Testis (tissue), 3 donors: Measurements from ENCODE around the gene SUPT20H. TPM values are rescaled to one million over a fixed set of nuclear protein-coding genes. Genes with fewer than 3 reads are reported as not detected.

Experiments used
- DNase-seq: peaks from one replicate; pipeline ENCODE4 v3.0.0-alpha.2; 2019
- H3K27ac ChIP-seq, 2 donors: fragments of 200-600 bp; sonication (generic); one replicate each; pipeline ENCODE4 v1.5.1; 2019
- H3K27me3 ChIP-seq: fragments of 200-600 bp; sonication (generic); one replicate; pipeline ENCODE4 v1.5.1; 2019
- H3K36me3 ChIP-seq: fragments of 200-600 bp; sonication (generic); one replicate; pipeline ENCODE4 v1.5.1; 2017; ENCODE audit warnings: low read depth; ENCODE audit errors: missing control alignments
- H3K4me1 ChIP-seq: fragments of 200-600 bp; sonication (generic); one replicate; pipeline ENCODE4 v1.5.1; 2019
- H3K4me3 ChIP-seq, 2 donors: fragments of 200-600 bp; sonication (generic); one replicate each; pipeline ENCODE4 v1.5.1; 2017 to 2019
- H3K9me3 ChIP-seq: fragments of 200-600 bp; sonication (generic); one replicate; pipeline ENCODE4 v1.5.1; 2017
- CTCF ChIP-seq, 3 experiments: fragments of 450-650 bp in 2 of 3; fragments of 200-600 bp in 1 of 3; sonication (generic) in 1 of 3; IDR thresholded peaks; one replicate each; pipeline ENCODE4 v1.5.1; 2016 to 2019; ENCODE audit warnings: antibody characterized with exemption in 3 of 3, mild to moderate bottlenecking in 2 of 3, moderate library complexity in 1 of 3
- POLR2A ChIP-seq: fragments of 450-650 bp; IDR thresholded peaks from one replicate; pipeline ENCODE4 v1.6.1; 2017; ENCODE audit warnings: antibody characterized with exemption, mild to moderate bottlenecking, moderate library complexity
- WGBS, 2 donors: methylation state at CpG; one replicate each; pipeline ENCODE4 v1.1.5; 2018; 5-methylcytosine and 5-hydroxymethylcytosine counted together
- intact Hi-C: fragments of 100-400 bp; cut with DNase I; formaldehyde crosslinking; loops from one replicate; pipeline ENCODE4 v1.15.1; 2023; ENCODE audit warnings: low total_unique reads
- polyA plus RNA-seq: library from polyadenylated mRNA; stranded (reverse); fragments of 350-450 nt; fragmentation: Illumina TruSeq; extraction: RNeasy Lipid Tissue Mini Kit (QIAGEN cat#74804); gene quantifications from one replicate; pipeline ENCODE4 v1.2.3, GENCODE V29; 2014; ENCODE audit warnings: low read depth, low replicate concordance; ENCODE audit not compliant: insufficient read depth
- total RNA-seq, 2 donors: library from RNA; depleted of rRNA; stranded (reverse); fragments of >200 nt; gene quantifications; one replicate each; pipeline ENCODE4 v1.2.3, GENCODE V29; 2016

SUPT20H gene
- total and polyA plus RNA-seq, 3 donors from 2014 or later: 109 to 176 (median 119) TPM

DNA sequence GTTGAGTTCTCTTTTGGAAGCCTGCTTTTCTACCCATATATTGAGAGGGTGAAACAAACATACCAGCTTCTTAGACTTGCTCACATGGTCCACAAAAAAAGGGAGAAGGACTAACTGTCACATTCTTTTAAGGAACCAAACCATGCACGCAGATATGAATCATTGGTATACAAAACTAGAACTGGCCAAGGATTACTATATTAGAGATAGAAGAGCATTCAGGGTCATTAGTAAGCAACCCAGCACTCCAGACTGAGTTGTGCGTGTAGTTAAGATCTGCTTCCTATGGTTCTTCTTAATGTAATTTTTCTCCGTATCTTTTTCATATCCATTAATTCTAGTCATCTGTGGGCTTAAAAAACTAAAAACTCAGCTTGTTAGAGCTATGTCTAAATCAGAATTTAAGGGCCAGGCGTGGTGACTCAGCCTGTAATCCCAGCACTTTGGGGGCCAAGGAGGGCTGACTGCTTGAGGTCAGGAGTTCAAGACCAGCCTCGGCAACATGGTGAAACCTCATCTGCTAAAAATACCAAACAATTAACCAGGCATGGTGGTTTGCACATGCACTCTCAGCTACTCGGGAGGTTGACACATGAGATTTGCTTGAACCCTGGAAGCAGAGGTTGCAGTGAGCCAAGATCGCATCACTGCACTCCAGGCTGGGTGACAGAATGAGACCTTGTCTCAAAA is 80.0 kb downstream of the SUPT20H start:
- no peak overlapping the region for H3K4me3 ChIP-seq
- whole genome bisulfite sequencing, 2 donors: 86 to 87% methylated on average over 7 of the region's 7 CpGs
- intact Hi-C loops: loop anchor here (5.0 kb wide), 1 partner anchor 122 kb away; no protein-coding TSS in a partner anchor
- no peaks in the 10 kb centered on the region for H3K4me1 ChIP-seq
- no peak overlapping the region for H3K27ac ChIP-seq
- H3K27me3 ChIP-seq: no peaks in the 10 kb centered on the region
- H3K36me3 ChIP-seq: no peaks in the 10 kb centered on the region
- no peak for DNase-seq
- TF ChIP-seq CTCF (IDR thresholded peaks at IDR 0.05) (no peak), POLR2A (no peak)
- H3K9me3 ChIP-seq: no peaks in the 10 kb centered on the region

DNA sequence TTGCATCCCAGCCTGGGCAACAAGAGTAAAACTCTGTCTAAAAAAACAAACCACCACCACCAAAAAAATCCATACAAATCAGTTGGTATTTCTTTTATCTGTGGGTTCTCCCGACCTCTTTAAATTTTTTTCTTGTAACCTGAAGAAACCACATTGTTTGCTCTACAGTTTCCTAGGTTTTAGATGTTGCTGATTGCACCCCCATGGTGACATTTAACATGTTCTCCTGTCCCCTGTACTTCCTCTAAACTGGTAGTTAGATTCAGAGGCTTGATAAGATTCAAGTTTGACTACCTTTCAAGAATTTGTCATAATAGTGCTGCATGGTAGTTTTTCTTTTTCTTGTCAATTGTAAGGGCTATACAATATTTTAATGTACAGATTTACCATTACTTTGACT is 84.3 kb downstream of the SUPT20H start:
- intact Hi-C loops: no loop called here
- 87 to 88% methylated on average over 1 of the region's 1 CpG for WGBS, 2 donors
- Histone ChIP-seq H3K4me3 (no peak overlapping the region), H3K4me1 (no peaks in the 10 kb centered on the region), H3K36me3 (no peaks in the 10 kb centered on the region), H3K27ac (no peak overlapping the region), H3K9me3 (no peaks in the 10 kb centered on the region), H3K27me3 (no peaks in the 10 kb centered on the region)
- no peak for DNase-seq
- TF ChIP-seq CTCF (IDR thresholded peaks at IDR 0.05): no peak
- no peak for TF ChIP-seq POLR2A

- 90 to 94% methylated on average over 5 of the region's 5 CpGs for WGBS, 2 donors
Observed at GRCh38 chr13:36973621-36974295, 85.7 kb downstream of the SUPT20H start.

DNA sequence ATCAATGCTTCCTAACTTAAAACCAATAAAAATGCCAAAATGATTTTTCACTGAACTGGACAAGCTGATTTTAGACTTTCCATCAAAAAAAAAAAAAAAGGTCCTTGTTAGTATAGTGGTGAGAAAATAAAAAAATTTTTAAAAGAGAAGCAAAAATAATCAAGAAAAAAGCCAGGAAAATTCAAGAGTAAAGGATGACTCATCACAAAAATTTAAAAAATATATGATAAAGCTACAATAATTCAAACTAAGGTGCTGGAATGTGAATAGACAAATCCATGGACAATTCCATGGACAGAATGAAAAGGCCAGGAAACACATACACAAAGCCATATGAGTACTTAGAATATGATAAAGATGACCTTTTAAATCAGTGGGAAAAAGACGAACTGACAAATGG is 86.5 kb downstream of the SUPT20H start:
- DNase-seq: no peak
- Histone ChIP-seq H3K27ac (no peak overlapping the region), H3K27me3 (no peaks in the 10 kb centered on the region), H3K4me1 (no peaks in the 10 kb centered on the region), H3K4me3 (no peak overlapping the region), H3K9me3 (no peaks in the 10 kb centered on the region), H3K36me3 (no peaks in the 10 kb centered on the region)
- intact Hi-C loops: no loop called here
- 90% methylated on average over 1 of the region's 1 CpG for WGBS, 2 donors
- no peak for TF ChIP-seq POLR2A
- TF ChIP-seq CTCF (IDR thresholded peaks at IDR 0.05): no peak

More at GRCh38 chr13:36973621-36974295, 85.7 kb downstream of the SUPT20H start:
- Histone ChIP-seq H3K36me3 (no peaks in the 10 kb centered on the region), H3K9me3 (no peaks in the 10 kb centered on the region), H3K27me3 (no peaks in the 10 kb centered on the region), H3K4me3 (no peak overlapping the region), H3K4me1 (no peaks in the 10 kb centered on the region), H3K27ac (no peak overlapping the region)
- intact Hi-C loops: no loop called here
- no peak for DNase-seq
- no peak for TF ChIP-seq CTCF (IDR thresholded peaks at IDR 0.05)
- no peak for TF ChIP-seq POLR2A
